CD14-positive monocyte (primary cell): ENCODE measurements around the gene SOS1. TPM values are rescaled to one million over a fixed set of nuclear protein-coding genes. Genes with fewer than 3 reads are reported as not detected.

ENCODE experiments used
- DNase-seq, 3 donors: peaks; one replicate each; pipeline ENCODE4 v3.0.0-alpha.2; 2011 to 2022
- H2AFZ ChIP-seq: 2 replicates; pipeline ENCODE4 v1.6.0; 2012; ENCODE audit warnings: mild to moderate bottlenecking, low read depth, low read length, inconsistent platforms; ENCODE audit not compliant: insufficient read depth, poor library complexity, severe bottlenecking
- H3K27ac ChIP-seq, 2 donors: 1 replicate in 1 of 2; 2 replicates in 1 of 2; pipeline ENCODE4 v1.5.1; 2012 to 2013; ENCODE audit warnings: low read length in 2 of 2, control low read depth in 1 of 2, inconsistent platforms in 1 of 2, low read depth in 1 of 2, mild to moderate bottlenecking in 1 of 2
- H3K27me3 ChIP-seq, 2 donors: one replicate each; pipeline versions ENCODE4 v1.6.0 to v1.6.1; 2011 to 2013; ENCODE audit warnings: low read length in 2 of 2; ENCODE audit not compliant: control insufficient read depth in 2 of 2, insufficient read depth in 2 of 2
- H3K36me3 ChIP-seq, 2 donors: replicated peaks in 1 of 2; 1 replicate in 1 of 2; 2 replicates in 1 of 2; pipeline versions ENCODE4 v1.5.1 to v1.6.1; 2012 to 2013; ENCODE audit warnings: low read length in 2 of 2, control low read depth in 1 of 2, inconsistent platforms in 1 of 2, mild to moderate bottlenecking in 1 of 2; ENCODE audit not compliant: insufficient read depth in 2 of 2, control insufficient read depth in 1 of 2
- H3K4me1 ChIP-seq, 2 donors: 1 replicate in 1 of 2; 2 replicates in 1 of 2; pipeline versions ENCODE4 v1.5.1 to v1.6.1; 2012 to 2013; ENCODE audit warnings: low read length in 2 of 2, control low read depth in 1 of 2, inconsistent platforms in 1 of 2, mild to moderate bottlenecking in 1 of 2, moderate library complexity in 1 of 2; ENCODE audit not compliant: insufficient read depth in 2 of 2, control insufficient read depth in 1 of 2
- H3K4me2 ChIP-seq: replicated peaks from 2 replicates; pipeline ENCODE3; 2012; ENCODE audit warnings: low read length, moderate library complexity, mild to moderate bottlenecking; ENCODE audit not compliant: poor library complexity, severe bottlenecking; ENCODE audit errors: extremely low read depth
- H3K4me3 ChIP-seq, 3 experiments: fragments of 200-600 bp in 1 of 3; sonication (generic) in 1 of 3; replicated peaks in 1 of 3; 1 replicate in 2 of 3; 2 replicates in 1 of 3; pipeline ENCODE4 v1.5.1; 2011 to 2013; ENCODE audit warnings: low read length in 3 of 3, mild to moderate bottlenecking in 3 of 3, control low read depth in 2 of 3, low read depth in 2 of 3, inconsistent platforms in 1 of 3, moderate library complexity in 1 of 3
- H3K79me2 ChIP-seq: 2 replicates; pipeline ENCODE4 v1.6.0; 2012; ENCODE audit warnings: mild to moderate bottlenecking, control low read depth, inconsistent platforms, low read length, moderate library complexity; ENCODE audit not compliant: insufficient read depth
- H3K9ac ChIP-seq: 2 replicates; pipeline ENCODE4 v1.6.0; 2017; ENCODE audit warnings: low read length, mild to moderate bottlenecking; ENCODE audit not compliant: insufficient read depth, poor library complexity, severe bottlenecking
- H3K9me3 ChIP-seq, 2 donors: replicated peaks in 1 of 2; 1 replicate in 1 of 2; 2 replicates in 1 of 2; pipeline versions ENCODE4 v1.5.1 to v1.6.1; 2012 to 2013; ENCODE audit warnings: low read length in 2 of 2, control low read depth in 1 of 2; ENCODE audit not compliant: control insufficient read depth in 1 of 2, insufficient read depth in 1 of 2
- H4K20me1 ChIP-seq: 2 replicates; pipeline ENCODE4 v1.6.0; 2012; ENCODE audit warnings: mild to moderate bottlenecking, low read length, control low read depth, moderate library complexity; ENCODE audit not compliant: insufficient read depth
- H3K27ac Mint-ChIP-seq, 7 donors: one replicate each; pipeline ENCODE4 v1.8.0; 2020; ENCODE audit warnings: mild to moderate bottlenecking in 7 of 7, mixed read lengths in 7 of 7, moderate library complexity in 6 of 7, inconsistent platforms in 2 of 7
- H3K27me3 Mint-ChIP-seq, 3 donors: one replicate each; pipeline ENCODE4 v1.8.0; 2021 to 2022; ENCODE audit warnings: low read depth in 3 of 3, mild to moderate bottlenecking in 3 of 3, mixed read lengths in 3 of 3, moderate library complexity in 3 of 3, inconsistent platforms in 1 of 3
- H3K36me3 Mint-ChIP-seq, 2 donors: one replicate each; pipeline ENCODE4 v1.8.0; 2020; ENCODE audit warnings: mixed read lengths in 2 of 2, inconsistent platforms in 1 of 2, mild to moderate bottlenecking in 1 of 2
- H3K4me1 Mint-ChIP-seq: one replicate; pipeline ENCODE4 v1.8.0; 2020; ENCODE audit warnings: mild to moderate bottlenecking, mixed read lengths
- H3K4me3 Mint-ChIP-seq, 2 donors: one replicate each; pipeline ENCODE4 v1.8.0; 2020; ENCODE audit warnings: mild to moderate bottlenecking in 2 of 2, mixed read lengths in 2 of 2, moderate library complexity in 1 of 2
- H3K9me3 Mint-ChIP-seq, 7 donors: one replicate each; pipeline ENCODE4 v1.8.0; 2020 to 2022; ENCODE audit warnings: mixed read lengths in 7 of 7, mild to moderate bottlenecking in 6 of 7, moderate library complexity in 6 of 7, inconsistent platforms in 2 of 7
- WGBS: methylation state at CpG from one replicate; pipeline ENCODE4 v1.1.5; 2013; ENCODE audit warnings: missing lambda C conversion rate; ENCODE audit not compliant: insufficient coverage; 5-methylcytosine and 5-hydroxymethylcytosine counted together
- intact Hi-C, 2 donors: fragments of 100-400 bp; cut with micrococcal nuclease; formaldehyde crosslinking; loops; one replicate each; pipeline versions ENCODE4 v1.15.0 to v1.15.1; 2023
- polyA plus RNA-seq, 3 donors: library from polyadenylated mRNA; depleted of rRNA in 1 of 3; unstranded in 2 of 3; stranded (reverse) in 1 of 3; fragments of 300-500 nt in 2 of 3; fragments of >200 nt in 1 of 3; fragmentation: Illumina TruSeq in 2 of 3; gene quantifications; 1 replicate in 2 of 3; 2 replicates in 1 of 3; pipeline ENCODE4 v1.2.3, GENCODE V29; 2012 to 2021
- TF ChIP-seq, protein P1 (sequence below): fragments of 200-600 bp; IDR thresholded peaks from one replicate; pipeline ENCODE4 v1.8.0; 2022; ENCODE audit warnings: antibody characterized with exemption, mild to moderate bottlenecking

Gene SOS1
- polyA plus RNA-seq, 3 donors: 5.3 to 15.6 (median 7.7) TPM

GRCh38 chr2:38948387-38948882, 172.4 kb downstream of the SOS1 start:
- peaks cover 22 to 24% of the 10 kb centered on the region in 2 donors for H3K4me1 ChIP-seq
- H3K4me3 ChIP-seq: no peak overlapping the region
- H3K4me3 Mint-ChIP-seq: no peak overlapping the region
- intact Hi-C loops: no loop called here
- H3K36me3 Mint-ChIP-seq: no peaks in the 10 kb centered on the region
- peak overlapping the region in 2 of 7 donors; percentile 46 to 88 for H3K27ac Mint-ChIP-seq
- H3K4me1 Mint-ChIP-seq: peaks cover 35% of the 10 kb centered on the region
- TF ChIP-seq, protein P1, sequence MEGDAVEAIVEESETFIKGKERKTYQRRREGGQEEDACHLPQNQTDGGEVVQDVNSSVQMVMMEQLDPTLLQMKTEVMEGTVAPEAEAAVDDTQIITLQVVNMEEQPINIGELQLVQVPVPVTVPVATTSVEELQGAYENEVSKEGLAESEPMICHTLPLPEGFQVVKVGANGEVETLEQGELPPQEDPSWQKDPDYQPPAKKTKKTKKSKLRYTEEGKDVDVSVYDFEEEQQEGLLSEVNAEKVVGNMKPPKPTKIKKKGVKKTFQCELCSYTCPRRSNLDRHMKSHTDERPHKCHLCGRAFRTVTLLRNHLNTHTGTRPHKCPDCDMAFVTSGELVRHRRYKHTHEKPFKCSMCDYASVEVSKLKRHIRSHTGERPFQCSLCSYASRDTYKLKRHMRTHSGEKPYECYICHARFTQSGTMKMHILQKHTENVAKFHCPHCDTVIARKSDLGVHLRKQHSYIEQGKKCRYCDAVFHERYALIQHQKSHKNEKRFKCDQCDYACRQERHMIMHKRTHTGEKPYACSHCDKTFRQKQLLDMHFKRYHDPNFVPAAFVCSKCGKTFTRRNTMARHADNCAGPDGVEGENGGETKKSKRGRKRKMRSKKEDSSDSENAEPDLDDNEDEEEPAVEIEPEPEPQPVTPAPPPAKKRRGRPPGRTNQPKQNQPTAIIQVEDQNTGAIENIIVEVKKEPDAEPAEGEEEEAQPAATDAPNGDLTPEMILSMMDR: no peak
- peak overlapping the region in 1 of 2 donors; percentile 60 for H3K27ac ChIP-seq
- H3K4me2 ChIP-seq: no peak overlapping the region
- no peak overlapping the region for H3K9ac ChIP-seq
- no peak for DNase-seq
- no peaks in the 10 kb centered on the region for H4K20me1 ChIP-seq
- H2AFZ ChIP-seq: peak overlapping the region; percentile 56
- no peaks in the 10 kb centered on the region for H3K79me2 ChIP-seq
- 100% methylated on average over 1 of the region's 3 CpGs for WGBS
- no peaks in the 10 kb centered on the region for H3K9me3 ChIP-seq
- peaks cover 0 to 6% (median 4%) of the 10 kb centered on the region in 7 donors for H3K9me3 Mint-ChIP-seq
- H3K27me3 ChIP-seq: no peaks in the 10 kb centered on the region
- H3K27me3 Mint-ChIP-seq: no peaks in the 10 kb centered on the region
- H3K36me3 ChIP-seq: no peaks in the 10 kb centered on the region

DNA sequence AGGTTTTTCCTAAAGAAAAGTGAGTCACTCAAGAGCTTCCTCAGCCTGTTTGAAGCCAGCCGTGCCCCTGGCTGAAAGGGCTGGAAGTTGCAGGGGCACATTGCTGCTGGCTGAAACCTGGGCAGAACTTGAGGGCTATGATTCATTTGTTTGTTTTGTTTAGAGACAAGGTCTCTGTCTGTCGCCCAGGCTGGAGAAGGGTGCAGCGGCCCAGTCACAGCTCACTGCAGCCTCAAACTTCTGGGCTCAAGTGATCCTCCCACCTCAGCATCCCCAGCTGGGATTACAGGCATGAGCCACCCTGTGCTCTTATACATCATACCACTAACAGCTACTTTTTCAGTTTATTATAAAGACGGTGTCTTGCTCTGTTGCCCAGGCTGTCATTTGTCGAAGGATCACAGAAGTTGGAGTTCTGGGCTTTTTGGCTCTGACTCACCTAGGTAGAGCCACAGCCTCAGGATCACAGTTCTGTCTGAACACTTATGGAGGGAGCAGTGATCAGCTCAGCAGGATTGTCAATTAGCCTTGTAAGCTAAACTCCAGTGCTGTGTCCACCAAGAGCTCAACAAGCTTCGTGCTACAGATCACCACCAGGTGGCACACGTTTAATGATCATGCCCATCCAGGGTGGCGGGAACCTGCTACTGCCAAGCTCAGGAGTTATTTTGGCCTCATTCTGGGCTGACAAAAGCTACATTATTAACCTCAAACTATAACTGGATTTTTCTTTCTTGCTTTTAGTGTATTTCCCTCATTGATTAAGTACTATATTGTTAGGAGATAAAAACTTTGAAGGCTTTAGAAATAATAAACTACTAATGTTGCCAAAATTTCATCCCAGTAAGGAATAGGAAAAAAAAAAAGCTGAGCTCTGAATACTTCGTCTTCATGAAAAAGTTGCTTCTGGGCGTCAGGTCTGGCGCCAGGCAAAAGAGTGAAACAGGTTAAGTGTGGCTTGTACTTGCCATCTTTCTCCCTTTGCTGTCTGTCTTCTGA, 173.3 kb downstream of the SOS1 start:
- no peaks in the 10 kb centered on the region for H3K9me3 ChIP-seq
- H3K27ac ChIP-seq: no peak overlapping the region
- TF ChIP-seq, protein P1: peak; percentile 72
- no peak overlapping the region for H3K9ac ChIP-seq
- Mint-ChIP-seq H3K4me1 (peaks cover 38% of the 10 kb centered on the region), H3K27me3 (no peaks in the 10 kb centered on the region), H3K4me3 (no peak overlapping the region), H3K9me3 (peaks cover 0 to 6% (median 4%) of the 10 kb centered on the region in 7 donors), H3K27ac (peak overlapping the region in 2 of 7 donors; percentile 4 to 36), H3K36me3 (no peaks in the 10 kb centered on the region)
- WGBS: 67% methylated on average over 8 of the region's 11 CpGs
- no peaks in the 10 kb centered on the region for H4K20me1 ChIP-seq
- H3K79me2 ChIP-seq: no peaks in the 10 kb centered on the region
- no peak overlapping the region for H2AFZ ChIP-seq
- no peak overlapping the region for H3K4me2 ChIP-seq
- H3K4me3 ChIP-seq: no peak overlapping the region
- DNase-seq: peak; percentile 46 to 65 (median 51)
- intact Hi-C loops: no loop called here
- H3K4me1 ChIP-seq: peaks cover 22 to 24% of the 10 kb centered on the region in 2 donors
- no peaks in the 10 kb centered on the region for H3K27me3 ChIP-seq
- H3K36me3 ChIP-seq: no peaks in the 10 kb centered on the region
